ENCODE data around the gene BMAL2.

Gene BMAL2

DNA sequence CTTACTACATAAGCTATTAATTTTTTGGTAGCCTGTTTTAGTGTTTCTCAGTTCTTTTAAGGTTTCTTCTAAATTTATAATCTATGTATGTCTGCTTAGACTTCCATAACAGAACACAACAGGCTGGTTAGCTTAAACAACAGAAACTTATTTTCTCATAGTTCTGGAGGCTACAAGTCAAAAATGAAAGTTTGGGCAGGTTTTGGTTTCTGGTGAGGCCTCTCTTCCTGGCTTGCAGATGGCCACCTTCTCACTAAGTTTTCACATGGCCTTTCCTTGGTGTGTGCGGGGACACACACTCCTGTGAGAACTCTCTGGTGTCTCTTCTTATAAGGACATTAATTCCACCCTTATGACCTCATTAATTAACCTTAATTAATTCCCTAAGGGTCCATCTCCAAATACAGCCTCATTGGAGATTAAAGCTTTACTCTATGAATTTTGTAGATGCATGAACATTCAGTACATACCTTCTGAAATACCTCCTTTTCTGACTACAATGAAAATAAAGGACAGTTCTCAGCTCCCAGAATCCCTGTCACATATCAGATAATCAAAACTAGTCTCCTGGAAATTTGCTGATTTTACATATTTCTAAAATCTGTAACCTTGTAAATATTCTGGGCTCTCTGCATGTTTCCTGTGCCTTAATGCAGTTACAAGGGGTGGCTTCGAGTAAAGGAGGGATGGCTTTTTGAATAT is 23.2 kb upstream of the BMAL2 start:
- Histone ChIP-seq H3K4me3 (replicated peaks; ENCODE audit: insufficient read depth, low read length) (no peak overlapping the region), H3K27me3 (ENCODE audit: insufficient read depth, poor library complexity, severe bottlenecking) (no peaks in the 10 kb centered on the region), H3K27ac (replicated peaks) (no peak overlapping the region)
- DNase-seq (ENCODE audit: low read depth in 1 of 2, low spot score in 1 of 2): no peak
- TF ChIP-seq SPI1 (IDR thresholded peaks at IDR 0.05; ENCODE audit: borderline replicate concordance, low read depth): no peak
- no peak for TF ChIP-seq POLR2AphosphoS5 (IDR thresholded peaks at IDR 0.05; ENCODE audit: low read depth)
- TF ChIP-seq, protein P1, sequence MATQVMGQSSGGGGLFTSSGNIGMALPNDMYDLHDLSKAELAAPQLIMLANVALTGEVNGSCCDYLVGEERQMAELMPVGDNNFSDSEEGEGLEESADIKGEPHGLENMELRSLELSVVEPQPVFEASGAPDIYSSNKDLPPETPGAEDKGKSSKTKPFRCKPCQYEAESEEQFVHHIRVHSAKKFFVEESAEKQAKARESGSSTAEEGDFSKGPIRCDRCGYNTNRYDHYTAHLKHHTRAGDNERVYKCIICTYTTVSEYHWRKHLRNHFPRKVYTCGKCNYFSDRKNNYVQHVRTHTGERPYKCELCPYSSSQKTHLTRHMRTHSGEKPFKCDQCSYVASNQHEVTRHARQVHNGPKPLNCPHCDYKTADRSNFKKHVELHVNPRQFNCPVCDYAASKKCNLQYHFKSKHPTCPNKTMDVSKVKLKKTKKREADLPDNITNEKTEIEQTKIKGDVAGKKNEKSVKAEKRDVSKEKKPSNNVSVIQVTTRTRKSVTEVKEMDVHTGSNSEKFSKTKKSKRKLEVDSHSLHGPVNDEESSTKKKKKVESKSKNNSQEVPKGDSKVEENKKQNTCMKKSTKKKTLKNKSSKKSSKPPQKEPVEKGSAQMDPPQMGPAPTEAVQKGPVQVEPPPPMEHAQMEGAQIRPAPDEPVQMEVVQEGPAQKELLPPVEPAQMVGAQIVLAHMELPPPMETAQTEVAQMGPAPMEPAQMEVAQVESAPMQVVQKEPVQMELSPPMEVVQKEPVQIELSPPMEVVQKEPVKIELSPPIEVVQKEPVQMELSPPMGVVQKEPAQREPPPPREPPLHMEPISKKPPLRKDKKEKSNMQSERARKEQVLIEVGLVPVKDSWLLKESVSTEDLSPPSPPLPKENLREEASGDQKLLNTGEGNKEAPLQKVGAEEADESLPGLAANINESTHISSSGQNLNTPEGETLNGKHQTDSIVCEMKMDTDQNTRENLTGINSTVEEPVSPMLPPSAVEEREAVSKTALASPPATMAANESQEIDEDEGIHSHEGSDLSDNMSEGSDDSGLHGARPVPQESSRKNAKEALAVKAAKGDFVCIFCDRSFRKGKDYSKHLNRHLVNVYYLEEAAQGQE (IDR thresholded peaks at IDR 0.05; ENCODE audit: insufficient replicate concordance, low read depth): no peak
- no peak for TF ChIP-seq GABPA (IDR thresholded peaks at IDR 0.05; ENCODE audit: low read depth)
- no peak for TF ChIP-seq CTCF (IDR thresholded peaks at IDR 0.05; ENCODE audit: insufficient read depth, low read length)

GRCh38 chr12:27309995-27310315 is 22.7 kb upstream of the BMAL2 start:
- no peak for TF ChIP-seq SPI1 (IDR thresholded peaks at IDR 0.05; ENCODE audit: borderline replicate concordance, low read depth)
- TF ChIP-seq, protein P1 (IDR thresholded peaks at IDR 0.05; ENCODE audit: insufficient replicate concordance, low read depth): no peak
- no peak for TF ChIP-seq CTCF (IDR thresholded peaks at IDR 0.05; ENCODE audit: insufficient read depth, low read length)
- no peak for TF ChIP-seq GABPA (IDR thresholded peaks at IDR 0.05; ENCODE audit: low read depth)
- TF ChIP-seq POLR2AphosphoS5 (IDR thresholded peaks at IDR 0.05; ENCODE audit: low read depth): no peak
- Histone ChIP-seq H3K27ac (replicated peaks) (no peak overlapping the region), H3K27me3 (ENCODE audit: insufficient read depth, poor library complexity, severe bottlenecking) (no peaks in the 10 kb centered on the region), H3K4me3 (replicated peaks; ENCODE audit: insufficient read depth, low read length) (no peak overlapping the region)
- no peak for DNase-seq (ENCODE audit: low read depth in 1 of 2, low spot score in 1 of 2)

- no peak overlapping the region for H3K27ac ChIP-seq (replicated peaks)
- TF ChIP-seq SPI1 (IDR thresholded peaks at IDR 0.05; ENCODE audit: borderline replicate concordance, low read depth) (no peak), GABPA (IDR thresholded peaks at IDR 0.05; ENCODE audit: low read depth) (no peak), POLR2AphosphoS5 (IDR thresholded peaks at IDR 0.05; ENCODE audit: low read depth) (no peak), CTCF (IDR thresholded peaks at IDR 0.05; ENCODE audit: insufficient read depth, low read length) (no peak)
- TF ChIP-seq, protein P1 (IDR thresholded peaks at IDR 0.05; ENCODE audit: insufficient replicate concordance, low read depth): no peak
- DNase-seq (ENCODE audit: low read depth in 1 of 2, low spot score in 1 of 2): no peak
- no peak overlapping the region for H3K4me3 ChIP-seq (replicated peaks; ENCODE audit: insufficient read depth, low read length)
- no peaks in the 10 kb centered on the region for H3K27me3 ChIP-seq (ENCODE audit: insufficient read depth, poor library complexity, severe bottlenecking)
Observed at GRCh38 chr12:27316947-27317346, 15.7 kb upstream of the BMAL2 start.
